ENCODE measurements around the gene ZFP42. TPM values are rescaled to one million over a fixed set of nuclear protein-coding genes. Genes with fewer than 3 reads are reported as not detected.

The ZFP42 gene
- total RNA-seq: 6.5 and 9.9 TPM in 2 replicates

GRCh38 chr4:187995322-187996207, at the start of gene ZFP42:
ZFP42 (plus strand) TSS chr4:187995771; CDS start chr4:188002808, 7,037 bp downstream.

Other genes with a start within 250 kb of the ZFP42 start
- gene TRIML2, start 113.8 kb downstream of the ZFP42 start, total RNA-seq: not detected in 2 replicates
- not detected in 2 replicates for gene TRIML1, start 143.7 kb downstream of the ZFP42 start, total RNA-seq